Stimulated activated CD4-positive, alpha-beta T cell treated with anti-CD3 and anti-CD28 coated beads, Interleukin-12 subunit alpha, Interleukin-12 subunit beta, amount 100 ng/mL, for 48 hours (primary cell): ENCODE data around the gene OLIG2.

Experiments used
- DNase-seq, 3 donors: peaks; one replicate each; pipeline ENCODE4 v3.0.0-alpha.2; 2020; ENCODE audit warnings: low read depth in 2 of 3, low spot score in 1 of 3

The OLIG2 gene

GRCh38 chr21:33025489-33026442 is at the start of gene OLIG2:
OLIG2 (plus strand) TSS chr21:33025935; CDS start chr21:33026863, 928 bp downstream.
- DNase-seq: no peak

- DNase-seq: no peak
Measured at GRCh38 chr21:32976791-32977190, 48.9 kb upstream of the OLIG2 start.

- DNase-seq: no peak
Measured at GRCh38 chr21:32977216-32977615, 48.5 kb upstream of the OLIG2 start.

- DNase-seq: no peak
Measured at GRCh38 chr21:32978331-32979270, 47.1 kb upstream of the OLIG2 start.

GRCh38 chr21:32979598-32980268 is 46.0 kb upstream of the OLIG2 start:
- no peak for DNase-seq

GRCh38 chr21:32981096-32981495 is 44.6 kb upstream of the OLIG2 start:
- DNase-seq: no peak

- DNase-seq: no peak
Measured at GRCh38 chr21:32990666-32991065, 35.1 kb upstream of the OLIG2 start.

- DNase-seq: no peak
Measured at GRCh38 chr21:32991361-32991760, 34.4 kb upstream of the OLIG2 start.

GRCh38 chr21:32993894-32994293 is 31.8 kb upstream of the OLIG2 start:
- no peak for DNase-seq

GRCh38 chr21:32994305-32994704 is 31.4 kb upstream of the OLIG2 start:
- DNase-seq: no peak

- DNase-seq: no peak
Measured at GRCh38 chr21:33007747-33008146, 18.0 kb upstream of the OLIG2 start.

GRCh38 chr21:33008333-33009051 is 17.2 kb upstream of the OLIG2 start:
- no peak for DNase-seq

- DNase-seq: no peak
Measured at GRCh38 chr21:33010931-33011330, 14.8 kb upstream of the OLIG2 start.

- no peak for DNase-seq
Measured at GRCh38 chr21:33011462-33011861, 14.3 kb upstream of the OLIG2 start.

- no peak for DNase-seq
Measured at GRCh38 chr21:33013626-33014025, 12.1 kb upstream of the OLIG2 start.

GRCh38 chr21:33014331-33014730 is 11.4 kb upstream of the OLIG2 start:
- no peak for DNase-seq

- DNase-seq: no peak
Measured at GRCh38 chr21:33015096-33015495, 10.6 kb upstream of the OLIG2 start.

- no peak for DNase-seq
Measured at GRCh38 chr21:33015756-33016155, 10.0 kb upstream of the OLIG2 start.

GRCh38 chr21:33018707-33019465 is 6.8 kb upstream of the OLIG2 start:
- no peak for DNase-seq

GRCh38 chr21:33019516-33019884 is 6.2 kb upstream of the OLIG2 start:
- no peak for DNase-seq
